H9 (cell line): ENCODE measurements around the gene RNGTT. TPM values are rescaled to one million over a fixed set of nuclear protein-coding genes. Genes with fewer than 3 reads are reported as not detected.
A peak's percentile ranks its signal among the peaks of the same experiment; 100 is the strongest.

ENCODE experiments used
- DNase-seq: peaks from one replicate; pipeline ENCODE4 v3.0.0-alpha.2; 2017
- H2AFZ ChIP-seq: one replicate; pipeline ENCODE4 v1.6.1; 2013; ENCODE audit warnings: mild to moderate bottlenecking, low read length, control low read depth, moderate library complexity
- H2AK5ac ChIP-seq: 2 replicates; pipeline ENCODE4 v1.6.1; 2013; ENCODE audit warnings: low read length, control low read depth, mixed read lengths; ENCODE audit not compliant: insufficient read length
- H2BK120ac ChIP-seq: one replicate; pipeline ENCODE4 v1.6.1; 2013; ENCODE audit warnings: low read depth, mild to moderate bottlenecking, low read length, control low read depth, inconsistent platforms; ENCODE audit not compliant: poor library complexity, severe bottlenecking
- H2BK12ac ChIP-seq: 2 replicates; pipeline ENCODE4 v1.6.1; 2013; ENCODE audit warnings: low read length, control low read depth, mixed read lengths, low read depth; ENCODE audit not compliant: insufficient read length
- H2BK15ac ChIP-seq: 2 replicates; pipeline ENCODE4 v1.6.1; 2013; ENCODE audit warnings: low read depth, low read length, control low read depth
- H2BK20ac ChIP-seq: one replicate; pipeline ENCODE4 v1.6.1; 2013; ENCODE audit warnings: low read depth, mild to moderate bottlenecking, low read length, control low read depth, inconsistent platforms; ENCODE audit not compliant: poor library complexity, severe bottlenecking
- H2BK5ac ChIP-seq: 2 replicates; pipeline ENCODE4 v1.6.1; 2013; ENCODE audit warnings: low read length, control low read depth, mixed read lengths; ENCODE audit not compliant: insufficient read length
- H3K14ac ChIP-seq: 2 replicates; pipeline ENCODE4 v1.6.1; 2013; ENCODE audit warnings: low read length, control low read depth; ENCODE audit not compliant: insufficient read depth
- H3K18ac ChIP-seq: 2 replicates; pipeline ENCODE4 v1.6.1; 2013; ENCODE audit warnings: low read depth, mild to moderate bottlenecking, mixed read lengths, low read length, control low read depth; ENCODE audit not compliant: insufficient read length
- H3K23ac ChIP-seq: 2 replicates; pipeline ENCODE4 v1.6.1; 2013; ENCODE audit warnings: low read length, control low read depth, mixed read lengths, low read depth; ENCODE audit not compliant: insufficient read length
- H3K23me2 ChIP-seq: 2 replicates; pipeline ENCODE4 v1.6.1; 2013; ENCODE audit warnings: low read depth, mild to moderate bottlenecking, mixed read lengths, low read length, control low read depth; ENCODE audit not compliant: insufficient read length, poor library complexity, severe bottlenecking
- H3K27ac ChIP-seq: 2 replicates; pipeline ENCODE4 v1.5.1; 2013; ENCODE audit warnings: low read length, control low read depth, mixed read lengths, low read depth; ENCODE audit not compliant: insufficient read length
- H3K27me3 ChIP-seq: 2 replicates; pipeline ENCODE4 v1.6.1; 2013; ENCODE audit warnings: low read length, control low read depth, inconsistent platforms; ENCODE audit not compliant: insufficient read depth
- H3K4ac ChIP-seq: 2 replicates; pipeline ENCODE4 v1.6.1; 2013; ENCODE audit warnings: low read depth, mild to moderate bottlenecking, control low read depth, inconsistent platforms, low read length, moderate library complexity
- H3K4me1 ChIP-seq: 2 replicates; pipeline ENCODE4 v1.6.1; 2013; ENCODE audit warnings: low read length, control low read depth, inconsistent platforms; ENCODE audit not compliant: insufficient read depth
- H3K4me2 ChIP-seq: 2 replicates; pipeline ENCODE4 v1.6.1; 2013; ENCODE audit warnings: low read length, control low read depth, mixed read lengths; ENCODE audit not compliant: insufficient read length, insufficient read depth
- H3K56ac ChIP-seq: 2 replicates; pipeline ENCODE4 v1.6.1; 2013; ENCODE audit warnings: low read depth, mild to moderate bottlenecking, mixed read lengths, low read length, control low read depth; ENCODE audit not compliant: insufficient read length
- H3K79me1 ChIP-seq: 2 replicates; pipeline ENCODE4 v1.6.1; 2013; ENCODE audit warnings: low read depth, mild to moderate bottlenecking, moderate library complexity, low read length, control low read depth, inconsistent platforms; ENCODE audit not compliant: insufficient read depth, poor library complexity, severe bottlenecking
- H3K79me2 ChIP-seq: 2 replicates; pipeline ENCODE4 v1.6.1; 2013; ENCODE audit warnings: low read length, control low read depth, inconsistent platforms; ENCODE audit not compliant: insufficient read depth
- H3K9ac ChIP-seq: 2 replicates; pipeline ENCODE4 v1.6.1; 2013; ENCODE audit warnings: low read length, control low read depth, mixed read lengths; ENCODE audit not compliant: insufficient read length; ENCODE audit errors: extremely low read depth
- H3K9me3 ChIP-seq: one replicate; pipeline ENCODE4 v1.6.1; 2013; ENCODE audit warnings: low read depth, low read length, inconsistent platforms; ENCODE audit not compliant: control insufficient read depth
- H3T11ph ChIP-seq: one replicate; pipeline ENCODE4 v1.6.1; 2013; ENCODE audit warnings: mild to moderate bottlenecking, low read length, control low read depth, inconsistent platforms
- H4K20me1 ChIP-seq: one replicate; pipeline ENCODE4 v1.6.1; 2013; ENCODE audit not compliant: control insufficient read depth, insufficient read length, insufficient read depth
- H4K5ac ChIP-seq: 2 replicates; pipeline ENCODE4 v1.6.1; 2013; ENCODE audit warnings: low read depth, mild to moderate bottlenecking, mixed read lengths, low read length, control low read depth; ENCODE audit not compliant: insufficient read length
- H4K8ac ChIP-seq: replicated peaks from 2 replicates; pipeline ENCODE4 v1.6.1; 2013; ENCODE audit warnings: low read length, control low read depth, mixed read lengths, low read depth; ENCODE audit not compliant: insufficient read length
- H4K91ac ChIP-seq: 2 replicates; pipeline ENCODE4 v1.6.1; 2013; ENCODE audit warnings: low read depth, mild to moderate bottlenecking, moderate library complexity, mixed read lengths, low read length, control low read depth; ENCODE audit not compliant: insufficient read length
- H3K27ac Mint-ChIP-seq, 3 experiments: 2 replicates in 2 of 3; 3 replicates in 1 of 3; pipeline ENCODE4 v1.8.0; 2020 to 2021; ENCODE audit warnings: mixed read lengths in 3 of 3, mild to moderate bottlenecking in 1 of 3, moderate library complexity in 1 of 3
- H3K27me3 Mint-ChIP-seq: 2 replicates; pipeline ENCODE4 v1.8.0; 2021; ENCODE audit warnings: low read depth, mild to moderate bottlenecking, moderate library complexity, mixed read lengths
- H3K36me3 Mint-ChIP-seq, 3 experiments: 2 replicates in 2 of 3; 3 replicates in 1 of 3; pipeline ENCODE4 v1.8.0; 2020 to 2021; ENCODE audit warnings: low read depth in 3 of 3, mixed read lengths in 3 of 3; ENCODE audit not compliant: insufficient read depth in 1 of 3
- H3K4me1 Mint-ChIP-seq, 2 experiments: 2 replicates each; pipeline ENCODE4 v1.8.0; 2020; ENCODE audit warnings: mixed read lengths in 2 of 2
- H3K4me3 Mint-ChIP-seq, 2 experiments: 2 replicates in 1 of 2; 3 replicates in 1 of 2; pipeline ENCODE4 v1.8.0; 2020 to 2021; ENCODE audit warnings: mild to moderate bottlenecking in 2 of 2, mixed read lengths in 2 of 2, moderate library complexity in 1 of 2
- H3K9me3 Mint-ChIP-seq, 2 experiments: 2 replicates in 1 of 2; 3 replicates in 1 of 2; pipeline ENCODE4 v1.8.0; 2020; ENCODE audit warnings: mild to moderate bottlenecking in 2 of 2, mixed read lengths in 2 of 2, moderate library complexity in 1 of 2
- CTCF ChIP-seq: fragments of 200-600 bp; sonication (generic); conservative IDR thresholded peaks from 3 replicates; pipeline ENCODE4 v1.8.0; 2021; ENCODE audit warnings: antibody characterized with exemption, mild to moderate bottlenecking
- WGBS: extraction: QIAGEN DNeasy Blood & Tissue Kit; methylation state at CpG from one replicate; pipeline ENCODE4 v1.1.7; 2013; ENCODE audit warnings: missing lambda C conversion rate, low lambda C conversion rate, mixed read lengths; ENCODE audit not compliant: insufficient read length; ENCODE audit errors: extremely low coverage; 5-methylcytosine and 5-hydroxymethylcytosine counted together
- total RNA-seq: library from RNA; stranded (reverse); gene quantifications from 2 replicates; pipeline ENCODE4 v1.2.1, GENCODE V29; 2021

Gene RNGTT
- total RNA-seq, 1 experiment from 2014 or later: 20.5 TPM

GRCh38 chr6:88599571-88599970 is 363.8 kb downstream of the RNGTT start:
- no peaks in the 10 kb centered on the region for H3K27me3 ChIP-seq
- Mint-ChIP-seq H3K27ac (no peak overlapping the region), H3K4me1 (peaks cover 15 to 16% of the 10 kb centered on the region in 2 experiments), H3K27me3 (peaks cover 2% of the 10 kb centered on the region; the same call in 1 of the 2 replicates), H3K9me3 (no peaks in the 10 kb centered on the region), H3K36me3 (no peaks in the 10 kb centered on the region), H3K4me3 (no peak overlapping the region)
- peak; percentile 69 for DNase-seq
- TF ChIP-seq CTCF: peak; percentile 42; the same call in 2 of the 3 replicates
- H2BK5ac ChIP-seq: no peak overlapping the region
- no peak overlapping the region for H2BK15ac ChIP-seq
- WGBS: no CpG with 5 or more reads among the region's 6 CpGs
- no peak overlapping the region for H4K5ac ChIP-seq
- no peak overlapping the region for H3T11ph ChIP-seq
- no peaks in the 10 kb centered on the region for H3K9me3 ChIP-seq
- H4K91ac ChIP-seq: no peak overlapping the region
- no peak overlapping the region for H2AK5ac ChIP-seq
- H3K14ac ChIP-seq: no peak overlapping the region
- no peaks in the 10 kb centered on the region for H3K79me1 ChIP-seq
- H3K23ac ChIP-seq: no peak overlapping the region
- no peak overlapping the region for H2BK12ac ChIP-seq
- no peak overlapping the region for H3K4ac ChIP-seq
- H3K23me2 ChIP-seq: no peaks in the 10 kb centered on the region
- no peaks in the 10 kb centered on the region; the same call in 1 of the 2 replicates for H3K4me1 ChIP-seq
- H3K27ac ChIP-seq: no peak overlapping the region
- H3K79me2 ChIP-seq: no peaks in the 10 kb centered on the region
- H3K4me2 ChIP-seq: no peak overlapping the region
- no peak overlapping the region for H3K56ac ChIP-seq
- no peak overlapping the region for H2BK20ac ChIP-seq
- H2BK120ac ChIP-seq: no peak overlapping the region
- H4K20me1 ChIP-seq: no peaks in the 10 kb centered on the region
- H3K9ac ChIP-seq: no peak overlapping the region
- no peak overlapping the region for H2AFZ ChIP-seq
- no peak overlapping the region for H3K18ac ChIP-seq
- no peak overlapping the region for H4K8ac ChIP-seq
